ENCODE results near the gene SETD3. TPM values are rescaled to one million over a fixed set of nuclear protein-coding genes. Genes with fewer than 3 reads are reported as not detected.

The SETD3 gene
- total and polyA plus RNA-seq, 2 of the 8 experiments (the other 6 are each of a cell fraction or from before 2014, with no cell fraction given), result 24.0 to 64.0 TPM

- TF ChIP-seq TAF7 (optimal IDR thresholded peaks at IDR 0.05; ENCODE audit: borderline replicate concordance, low read depth, low read length), result no peak
- TF ChIP-seq RAD21 (IDR thresholded peaks at IDR 0.05 in 1 of 2, conservative IDR thresholded peaks at IDR 0.05 in 1 of 2; ENCODE audit: low read depth in 2 of 2, low read length in 2 of 2), result peak in 1 of 2 experiments; percentile 19; a peak in 2 of 4 replicates
- no peak for TF ChIP-seq YY1 (IDR thresholded peaks at IDR 0.05; ENCODE audit: low read depth, low read length)
- TF ChIP-seq MAX (IDR thresholded peaks at IDR 0.05), result 0 out of 2 replicates have a peak, but pooled peaks have one; percentile 28
- TF ChIP-seq ASH2L (IDR thresholded peaks at IDR 0.05; ENCODE audit: low read length), result no peak
- no peak for TF ChIP-seq MAFK (IDR thresholded peaks at IDR 0.05; ENCODE audit: low read depth, low read length)
- no peak for TF ChIP-seq KDM1A (IDR thresholded peaks at IDR 0.05; ENCODE audit: borderline replicate concordance, low read length)
- no peak for TF ChIP-seq SIRT6 (IDR thresholded peaks at IDR 0.05; ENCODE audit: low read length)
Measured at GRCh38 chr14:99430491-99430890, 50.2 kb downstream of the SETD3 start (continued).

Data from H1 (cell line).